ENCODE data around the gene CAPN14.

DNA sequence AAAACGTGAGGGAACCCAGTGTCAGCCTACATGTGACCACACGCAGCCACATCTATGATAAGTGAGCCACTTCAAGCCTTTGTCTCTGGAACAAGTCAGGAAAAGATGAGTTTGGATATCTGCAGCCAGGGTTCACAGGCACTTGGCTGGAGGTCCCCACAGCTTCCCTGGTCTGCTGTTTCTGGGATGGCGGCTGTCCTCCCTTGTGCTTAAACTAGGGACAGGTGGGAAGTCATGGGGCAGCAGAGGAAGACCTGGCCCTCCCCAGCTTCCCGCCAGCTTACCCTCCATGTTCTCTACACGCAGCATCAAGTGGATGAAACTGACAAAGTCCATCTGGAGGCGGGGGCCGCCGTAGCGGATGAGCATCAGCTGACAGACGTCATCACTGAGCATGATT is 40.6 kb downstream of the CAPN14 start:
- TF ChIP-seq POLR2A (IDR thresholded peaks at IDR 0.05): no peak
- TF ChIP-seq, protein P1, sequence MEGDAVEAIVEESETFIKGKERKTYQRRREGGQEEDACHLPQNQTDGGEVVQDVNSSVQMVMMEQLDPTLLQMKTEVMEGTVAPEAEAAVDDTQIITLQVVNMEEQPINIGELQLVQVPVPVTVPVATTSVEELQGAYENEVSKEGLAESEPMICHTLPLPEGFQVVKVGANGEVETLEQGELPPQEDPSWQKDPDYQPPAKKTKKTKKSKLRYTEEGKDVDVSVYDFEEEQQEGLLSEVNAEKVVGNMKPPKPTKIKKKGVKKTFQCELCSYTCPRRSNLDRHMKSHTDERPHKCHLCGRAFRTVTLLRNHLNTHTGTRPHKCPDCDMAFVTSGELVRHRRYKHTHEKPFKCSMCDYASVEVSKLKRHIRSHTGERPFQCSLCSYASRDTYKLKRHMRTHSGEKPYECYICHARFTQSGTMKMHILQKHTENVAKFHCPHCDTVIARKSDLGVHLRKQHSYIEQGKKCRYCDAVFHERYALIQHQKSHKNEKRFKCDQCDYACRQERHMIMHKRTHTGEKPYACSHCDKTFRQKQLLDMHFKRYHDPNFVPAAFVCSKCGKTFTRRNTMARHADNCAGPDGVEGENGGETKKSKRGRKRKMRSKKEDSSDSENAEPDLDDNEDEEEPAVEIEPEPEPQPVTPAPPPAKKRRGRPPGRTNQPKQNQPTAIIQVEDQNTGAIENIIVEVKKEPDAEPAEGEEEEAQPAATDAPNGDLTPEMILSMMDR (IDR thresholded peaks at IDR 0.05): no peak

Measured in testis (tissue), 2 donors.